IPS-NIHi7 (cell line): ENCODE data around the gene HGFAC.

Experiments used
- DNase-seq: peaks from one replicate; pipeline ENCODE4 v3.0.0; 2012; ENCODE audit warnings: mixed read lengths; ENCODE audit errors: extremely low spot score

The HGFAC gene

GRCh38 chr4:3473996-3474765 is 32.4 kb downstream of the HGFAC start:
- DNase-seq = no peak

GRCh38 chr4:3475041-3475712 is 33.4 kb downstream of the HGFAC start:
- DNase-seq = no peak

- no peak for DNase-seq
Observed at GRCh38 chr4:3475713-3476260, 34.0 kb downstream of the HGFAC start.

- no peak for DNase-seq
Observed at GRCh38 chr4:3476341-3476747, 34.6 kb downstream of the HGFAC start.

- no peak for DNase-seq
Observed at GRCh38 chr4:3476936-3477749, 35.4 kb downstream of the HGFAC start.

GRCh38 chr4:3477750-3478430 is 36.1 kb downstream of the HGFAC start:
- DNase-seq = no peak

GRCh38 chr4:3478446-3479357 is 36.9 kb downstream of the HGFAC start:
- no peak for DNase-seq

- DNase-seq = no peak
Observed at GRCh38 chr4:3479358-3480101, 37.8 kb downstream of the HGFAC start.

- DNase-seq = peak; percentile 97
Observed at GRCh38 chr4:3480528-3481112, 38.9 kb downstream of the HGFAC start.

GRCh38 chr4:3481113-3481531 is 39.4 kb downstream of the HGFAC start:
- peak; percentile 61 for DNase-seq

- no peak for DNase-seq
Observed at GRCh38 chr4:3481783-3482393, 40.1 kb downstream of the HGFAC start.

GRCh38 chr4:3482707-3483106 is 40.9 kb downstream of the HGFAC start:
- no peak for DNase-seq

GRCh38 chr4:3483471-3483921 is 41.7 kb downstream of the HGFAC start:
- no peak for DNase-seq

- DNase-seq = no peak
Observed at GRCh38 chr4:3484057-3484973, 42.5 kb downstream of the HGFAC start.

- DNase-seq = no peak
Observed at GRCh38 chr4:3485011-3485791, 43.4 kb downstream of the HGFAC start.

GRCh38 chr4:3485886-3486540 is 44.2 kb downstream of the HGFAC start:
- DNase-seq = no peak
